GM12891 (cell line): Measurements from ENCODE around the gene LAMTOR1.

Source experiments
- PAX5 ChIP-seq: IDR thresholded peaks from 2 replicates; pipeline ENCODE4 v1.6.1; 2011; ENCODE audit warnings: low read length, moderate library complexity, mild to moderate bottlenecking; ENCODE audit not compliant: insufficient read depth, severe bottlenecking
- POLR2A ChIP-seq: IDR thresholded peaks from 2 replicates; pipeline ENCODE4 v1.6.1; 2011; ENCODE audit warnings: low read depth, low read length, control low read depth
- POLR2AphosphoS5 ChIP-seq: IDR thresholded peaks from 2 replicates; pipeline ENCODE4 v1.6.1; 2011; ENCODE audit warnings: low read depth, low read length, control low read depth
- POU2F2 ChIP-seq: IDR thresholded peaks from 2 replicates; pipeline ENCODE4 v1.6.1; 2011; ENCODE audit warnings: low read depth, mild to moderate bottlenecking, control low read depth, low read length, moderate library complexity
- SPI1 ChIP-seq: IDR thresholded peaks from 2 replicates; pipeline ENCODE4 v1.6.1; 2011; ENCODE audit warnings: low read depth, low read length, control low read depth
- TAF1 ChIP-seq: IDR thresholded peaks from 2 replicates; pipeline ENCODE4 v1.6.1; 2011; ENCODE audit warnings: low read depth, low read length, control low read depth

DNA sequence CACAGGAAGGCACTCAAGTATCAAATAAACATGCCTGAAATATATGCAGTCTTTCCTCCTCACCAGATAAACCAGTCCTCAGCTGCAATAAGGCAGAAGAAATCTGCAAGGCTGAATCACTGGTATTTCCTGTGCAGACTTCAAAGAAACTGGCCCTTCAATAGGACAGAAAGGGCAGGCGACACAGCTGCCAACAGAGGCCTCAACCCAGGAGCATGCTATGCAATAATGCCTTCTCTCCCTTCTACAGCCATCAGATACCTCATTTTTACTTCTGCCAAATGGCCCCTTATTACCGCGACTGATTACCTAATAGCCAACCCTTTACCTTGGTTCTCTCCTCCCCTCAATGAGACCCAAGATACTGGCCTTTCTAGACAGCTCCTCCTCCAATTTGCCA, 30.7 kb downstream of the LAMTOR1 start:
- TF ChIP-seq POLR2A (no peak), POLR2AphosphoS5 (no peak), PAX5 (no peak), TAF1 (no peak), SPI1 (no peak), POU2F2 (no peak)
